ENCODE results near the gene MYOM1.
"Not testable (repeated sequence)": the region's sequence is repeated elsewhere in the genome, so short reads cannot be mapped to it uniquely, and the experiment has no call there.

The MYOM1 gene

DNA sequence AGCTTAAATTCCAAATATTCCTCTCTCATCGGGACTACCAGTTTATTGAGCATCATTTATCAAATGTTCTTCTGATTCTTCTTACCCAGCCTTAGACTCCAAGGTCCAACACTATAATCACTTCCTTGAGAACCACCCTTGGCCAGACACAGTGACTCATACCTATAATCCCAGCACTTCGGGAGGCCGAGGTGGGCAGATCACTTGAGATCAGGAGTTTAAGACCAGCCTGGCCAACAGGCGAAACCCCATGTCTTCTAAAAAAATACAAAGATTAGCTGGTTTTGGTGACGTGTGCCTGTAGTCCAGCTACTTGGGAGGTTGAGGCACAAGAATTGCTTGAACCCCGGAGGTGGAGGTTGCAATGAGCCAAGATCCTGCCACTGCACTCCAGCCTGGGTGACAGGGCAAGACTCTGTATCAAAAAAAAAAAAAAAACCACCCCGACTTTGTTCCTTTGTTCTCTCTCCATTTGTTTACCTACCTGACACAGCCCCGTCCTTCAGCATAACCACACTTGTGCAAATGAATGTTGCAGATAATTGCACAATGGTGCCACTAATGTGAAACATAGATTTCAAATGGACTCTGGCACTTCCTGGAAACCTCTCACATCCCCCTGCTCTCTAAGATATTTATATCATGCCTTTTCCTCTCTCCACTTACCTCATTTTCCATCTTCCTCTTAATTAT, 167.9 kb downstream of the MYOM1 start:
- TF ChIP-seq, protein P1, sequence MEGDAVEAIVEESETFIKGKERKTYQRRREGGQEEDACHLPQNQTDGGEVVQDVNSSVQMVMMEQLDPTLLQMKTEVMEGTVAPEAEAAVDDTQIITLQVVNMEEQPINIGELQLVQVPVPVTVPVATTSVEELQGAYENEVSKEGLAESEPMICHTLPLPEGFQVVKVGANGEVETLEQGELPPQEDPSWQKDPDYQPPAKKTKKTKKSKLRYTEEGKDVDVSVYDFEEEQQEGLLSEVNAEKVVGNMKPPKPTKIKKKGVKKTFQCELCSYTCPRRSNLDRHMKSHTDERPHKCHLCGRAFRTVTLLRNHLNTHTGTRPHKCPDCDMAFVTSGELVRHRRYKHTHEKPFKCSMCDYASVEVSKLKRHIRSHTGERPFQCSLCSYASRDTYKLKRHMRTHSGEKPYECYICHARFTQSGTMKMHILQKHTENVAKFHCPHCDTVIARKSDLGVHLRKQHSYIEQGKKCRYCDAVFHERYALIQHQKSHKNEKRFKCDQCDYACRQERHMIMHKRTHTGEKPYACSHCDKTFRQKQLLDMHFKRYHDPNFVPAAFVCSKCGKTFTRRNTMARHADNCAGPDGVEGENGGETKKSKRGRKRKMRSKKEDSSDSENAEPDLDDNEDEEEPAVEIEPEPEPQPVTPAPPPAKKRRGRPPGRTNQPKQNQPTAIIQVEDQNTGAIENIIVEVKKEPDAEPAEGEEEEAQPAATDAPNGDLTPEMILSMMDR (IDR thresholded peaks at IDR 0.05; ENCODE audit: insufficient read depth, low read depth, low read length, missing control alignments): no peak
- H3K4me3 ChIP-seq (ENCODE audit: low read depth, low read length): no peak overlapping the region
- DNase-seq (ENCODE audit: low read depth): no peak

DNA sequence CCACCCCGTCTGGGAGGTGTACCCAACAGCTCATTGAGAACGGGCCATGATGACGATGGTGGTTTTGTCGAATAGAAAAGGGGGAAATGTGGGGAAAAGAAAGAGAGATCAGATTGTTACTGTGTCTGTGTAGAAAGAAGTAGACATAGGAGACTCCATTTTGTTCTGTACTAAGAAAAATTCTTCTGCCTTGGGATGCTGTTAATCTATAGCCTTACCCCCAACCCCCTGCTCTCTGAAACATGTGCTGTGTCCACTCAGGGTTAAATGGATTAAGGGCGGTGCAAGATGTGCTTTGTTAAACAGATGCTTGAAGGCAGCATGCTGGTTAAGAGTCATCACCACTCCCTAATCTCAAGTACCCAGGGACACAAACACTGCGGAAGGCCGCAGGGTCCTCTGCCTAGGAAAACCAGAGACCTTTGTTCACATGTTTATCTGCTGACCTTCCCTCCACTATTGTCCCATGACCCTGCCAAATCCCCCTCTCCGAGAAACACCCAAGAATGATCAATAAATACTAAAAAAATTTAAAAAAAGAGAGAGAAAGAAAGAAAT, 169.8 kb downstream of the MYOM1 start:
- DNase-seq (ENCODE audit: low read depth); H3K4me3 ChIP-seq (ENCODE audit: low read depth, low read length): not testable (repeated sequence)

DNA sequence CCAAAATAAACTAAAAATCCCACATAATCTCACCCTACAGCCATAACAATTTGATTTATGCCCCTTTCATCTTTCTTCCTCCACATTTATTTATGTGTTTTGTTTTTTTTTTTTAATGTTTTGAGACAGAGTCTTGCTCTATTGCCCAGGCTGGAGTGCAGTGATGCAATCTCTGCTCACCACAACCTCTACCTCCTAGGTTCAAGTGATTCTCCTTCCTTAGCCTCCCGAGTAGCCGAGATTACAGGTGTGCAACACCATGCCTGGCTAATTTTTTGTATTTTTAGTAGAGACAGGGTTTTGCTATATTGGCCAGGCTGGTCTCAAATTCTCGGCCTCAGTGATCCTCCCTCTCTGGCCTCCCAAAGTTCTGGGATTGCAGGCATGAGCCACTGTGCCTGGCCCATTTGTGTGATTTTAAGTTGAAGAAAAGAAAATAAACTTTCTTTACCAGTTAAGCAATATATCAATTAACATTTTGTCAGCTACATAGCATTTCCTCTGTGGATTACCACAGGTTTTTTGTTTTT, 170.9 kb downstream of the MYOM1 start:
- no peak for DNase-seq (ENCODE audit: low read depth)
- TF ChIP-seq, protein P1 (IDR thresholded peaks at IDR 0.05; ENCODE audit: insufficient read depth, low read depth, low read length, missing control alignments): no peak
- no peak overlapping the region for H3K4me3 ChIP-seq (ENCODE audit: low read depth, low read length)

DNA sequence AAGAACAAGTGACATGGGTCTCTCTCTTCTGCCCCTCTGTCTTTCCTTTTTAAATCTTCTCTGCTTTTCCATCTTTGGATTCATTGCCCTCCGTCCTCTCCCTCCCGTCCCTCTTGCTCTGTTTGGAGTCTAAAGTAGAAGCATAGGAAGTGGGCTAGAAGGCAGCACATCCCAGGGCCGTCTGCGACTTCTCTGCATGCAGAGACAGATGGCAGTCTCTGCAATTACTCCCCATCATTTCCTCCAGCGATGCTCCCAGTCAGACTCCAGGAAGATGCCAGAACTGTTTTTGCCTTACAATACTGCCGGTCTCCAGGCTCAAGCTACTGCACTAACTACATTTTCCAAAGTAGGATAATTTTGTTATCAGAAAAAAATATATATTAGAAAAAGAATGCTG, 171.6 kb downstream of the MYOM1 start:
- no peak overlapping the region for H3K4me3 ChIP-seq (ENCODE audit: low read depth, low read length)
- TF ChIP-seq, protein P1 (IDR thresholded peaks at IDR 0.05; ENCODE audit: insufficient read depth, low read depth, low read length, missing control alignments): no peak
- no peak for DNase-seq (ENCODE audit: low read depth)

- DNase-seq (ENCODE audit: low read depth): peak; percentile 44
- TF ChIP-seq, protein P1 (IDR thresholded peaks at IDR 0.05; ENCODE audit: insufficient read depth, low read depth, low read length, missing control alignments): no peak
- H3K4me3 ChIP-seq (ENCODE audit: low read depth, low read length): no peak overlapping the region
Observed at GRCh38 chr18:3046216-3046808, 173.5 kb downstream of the MYOM1 start.

GRCh38 chr18:3044931-3045698, 174.7 kb downstream of the MYOM1 start:
- no peak for DNase-seq (ENCODE audit: low read depth)

More at GRCh38 chr18:3044931-3045698, 174.7 kb downstream of the MYOM1 start:
- TF ChIP-seq, protein P1 (IDR thresholded peaks at IDR 0.05; ENCODE audit: insufficient read depth, low read depth, low read length, missing control alignments): no peak
- H3K4me3 ChIP-seq (ENCODE audit: low read depth, low read length): no peak overlapping the region
